Spinal cord (tissue), 10 donors: ENCODE data around the gene TSEN2. TPM values are rescaled to one million over a fixed set of nuclear protein-coding genes. Genes with fewer than 3 reads are reported as not detected.
"Not testable (repeated sequence)": the region's sequence is repeated elsewhere in the genome, so short reads cannot be mapped to it uniquely, and the experiment has no call there.

Experiments
- DNase-seq, 6 donors: peaks; one replicate each; pipeline versions ENCODE4 v3.0.0 to v3.0.0-alpha.2; 2013 to 2015; ENCODE audit warnings: low spot score in 6 of 6, low read depth in 4 of 6
- H3K27ac ChIP-seq: one replicate; pipeline ENCODE4 v1.5.1; 2013; ENCODE audit warnings: low read depth, low read length, control low read depth
- H3K27me3 ChIP-seq: one replicate; pipeline ENCODE4 v1.6.1; 2013; ENCODE audit warnings: low read length; ENCODE audit not compliant: control insufficient read depth, insufficient read depth
- H3K36me3 ChIP-seq: one replicate; pipeline ENCODE4 v1.6.1; 2013; ENCODE audit warnings: low read length; ENCODE audit not compliant: control insufficient read depth, insufficient read depth
- H3K4me1 ChIP-seq: one replicate; pipeline ENCODE4 v1.6.1; 2013; ENCODE audit warnings: low read length; ENCODE audit not compliant: control insufficient read depth, insufficient read depth
- H3K4me3 ChIP-seq: one replicate; pipeline ENCODE4 v1.5.1; 2013; ENCODE audit warnings: low read depth, low read length, control low read depth
- H3K9me3 ChIP-seq: one replicate; pipeline ENCODE4 v1.6.1; 2013; ENCODE audit warnings: low read length; ENCODE audit not compliant: control insufficient read depth, insufficient read depth
- WGBS: methylation state at CpG from one replicate; pipeline ENCODE4 v1.1.5; 2013; ENCODE audit warnings: missing lambda C conversion rate; ENCODE audit not compliant: insufficient coverage; 5-methylcytosine and 5-hydroxymethylcytosine counted together
- polyA plus RNA-seq, 2 donors: library from polyadenylated mRNA; unstranded; fragments of 120-200 nt; gene quantifications; one replicate each; pipeline ENCODE4 v1.2.1, GENCODE V29; 2013; ENCODE audit not compliant: insufficient read length in 2 of 2
- total RNA-seq, 2 donors: library from RNA; depleted of rRNA in 1 of 2; stranded (reverse); fragments of 120-200 nt in 1 of 2; fragments of >200 nt in 1 of 2; gene quantifications; one replicate each; pipeline versions ENCODE4 v1.2.3 to v1.2.4, GENCODE V29; 2013 to 2014
- donor health status: healthy.

TSEN2 gene
- total and polyA plus RNA-seq, 4 donors: 19.7 to 27.2 (median 23.8) TPM

GRCh38 chr3:12443781-12444522 is 40.3 kb upstream of the TSEN2 start:
- WGBS: 93% methylated on average over 6 of the region's 10 CpGs
- no peak overlapping the region for H3K4me3 ChIP-seq
- H3K4me1 ChIP-seq: peaks cover 23% of the 10 kb centered on the region
- H3K27me3 ChIP-seq: no peaks in the 10 kb centered on the region
- H3K9me3 ChIP-seq: no peaks in the 10 kb centered on the region
- DNase-seq: no peak
- H3K27ac ChIP-seq: no peak overlapping the region
- no peaks in the 10 kb centered on the region for H3K36me3 ChIP-seq

- no peak overlapping the region for H3K27ac ChIP-seq
- H3K4me3 ChIP-seq: no peak overlapping the region
- peaks cover 23% of the 10 kb centered on the region for H3K4me1 ChIP-seq
- no peaks in the 10 kb centered on the region for H3K9me3 ChIP-seq
- H3K36me3 ChIP-seq: no peaks in the 10 kb centered on the region
- DNase-seq: peak in 2 of 6 donors; percentile 22 to 27
- 50% methylated on average over 18 of the region's 24 CpGs for WGBS
- H3K27me3 ChIP-seq: no peaks in the 10 kb centered on the region
Observed at GRCh38 chr3:12444582-12445471, 39.5 kb upstream of the TSEN2 start.

GRCh38 chr3:12445523-12446240 is 38.6 kb upstream of the TSEN2 start:
- Histone ChIP-seq H3K4me3 (no peak overlapping the region), H3K27ac (no peak overlapping the region), H3K27me3 (no peaks in the 10 kb centered on the region), H3K9me3 (no peaks in the 10 kb centered on the region), H3K4me1 (peaks cover 16% of the 10 kb centered on the region), H3K36me3 (no peaks in the 10 kb centered on the region)
- 90% methylated on average over 7 of the region's 8 CpGs for WGBS
- no peak for DNase-seq

GRCh38 chr3:12446298-12446697 is 38.0 kb upstream of the TSEN2 start:
- Histone ChIP-seq H3K27ac (no peak overlapping the region), H3K4me3 (no peak overlapping the region)
- WGBS: 100% methylated on average over 3 of the region's 7 CpGs

GRCh38 chr3:12447075-12447474 is 37.2 kb upstream of the TSEN2 start:
- H3K4me1 ChIP-seq: peaks cover 5% of the 10 kb centered on the region
- 98% methylated on average over 4 of the region's 4 CpGs for WGBS

More at GRCh38 chr3:12446298-12446697, 38.0 kb upstream of the TSEN2 start:
- H3K36me3 ChIP-seq: no peaks in the 10 kb centered on the region
- no peak for DNase-seq
- no peaks in the 10 kb centered on the region for H3K27me3 ChIP-seq
- H3K9me3 ChIP-seq: no peaks in the 10 kb centered on the region
- peaks cover 10% of the 10 kb centered on the region for H3K4me1 ChIP-seq

GRCh38 chr3:12448404-12449202 is 35.7 kb upstream of the TSEN2 start:
- not testable (repeated sequence) for H3K27ac ChIP-seq, H3K36me3 ChIP-seq, H3K4me1 ChIP-seq, H3K27me3 ChIP-seq, DNase-seq, H3K4me3 ChIP-seq, H3K9me3 ChIP-seq
- 89% methylated on average over 3 of the region's 4 CpGs for WGBS

More at GRCh38 chr3:12447075-12447474, 37.2 kb upstream of the TSEN2 start:
- no peaks in the 10 kb centered on the region for H3K27me3 ChIP-seq
- no peak overlapping the region for H3K27ac ChIP-seq
- no peaks in the 10 kb centered on the region for H3K9me3 ChIP-seq
- no peaks in the 10 kb centered on the region for H3K36me3 ChIP-seq
- no peak overlapping the region for H3K4me3 ChIP-seq
- DNase-seq: no peak

- no peaks in the 10 kb centered on the region for H3K36me3 ChIP-seq
- WGBS: 82% methylated on average over 4 of the region's 8 CpGs
- no peak for DNase-seq
- no peak overlapping the region for H3K27ac ChIP-seq
- H3K9me3 ChIP-seq: no peaks in the 10 kb centered on the region
- H3K27me3 ChIP-seq: no peaks in the 10 kb centered on the region
- no peak overlapping the region for H3K4me3 ChIP-seq
- no peaks in the 10 kb centered on the region for H3K4me1 ChIP-seq
Observed at GRCh38 chr3:12449889-12450682, 34.2 kb upstream of the TSEN2 start.

GRCh38 chr3:12451481-12451880 is 32.8 kb upstream of the TSEN2 start:
- 94% methylated on average over 5 of the region's 5 CpGs for WGBS
- no peaks in the 10 kb centered on the region for H3K9me3 ChIP-seq
- H3K27me3 ChIP-seq: no peaks in the 10 kb centered on the region
- no peak overlapping the region for H3K4me3 ChIP-seq
- H3K27ac ChIP-seq: no peak overlapping the region
- no peaks in the 10 kb centered on the region for H3K36me3 ChIP-seq
- no peaks in the 10 kb centered on the region for H3K4me1 ChIP-seq
- DNase-seq: no peak
